TTC549 (cell line): ENCODE measurements around the gene DCAF8.

ENCODE experiments used
- FAIRE-seq: peaks from 2 replicates; lab custom pipeline; 2012; peaks lifted over from hg19 to GRCh38; lab: Jason Lieb, UNC

The DCAF8 gene

GRCh38 chr1:160225345-160225744 lies 37.0 kb downstream of the DCAF8 start:
- FAIRE-seq, result no peak

GRCh38 chr1:160224606-160225005 lies 37.7 kb downstream of the DCAF8 start:
- FAIRE-seq, result no peak

- no peak for FAIRE-seq
Measured at GRCh38 chr1:160222546-160222945, 39.8 kb downstream of the DCAF8 start.

GRCh38 chr1:160221089-160221488 lies 41.3 kb downstream of the DCAF8 start:
- no peak for FAIRE-seq

GRCh38 chr1:160220301-160220700 lies 42.0 kb downstream of the DCAF8 start:
- no peak for FAIRE-seq

- no peak for FAIRE-seq
Measured at GRCh38 chr1:160219062-160219929, 43.1 kb downstream of the DCAF8 start.

GRCh38 chr1:160217481-160218051 lies 44.8 kb downstream of the DCAF8 start:
- no peak for FAIRE-seq

GRCh38 chr1:160216301-160216700 lies 46.0 kb downstream of the DCAF8 start:
- no peak for FAIRE-seq

GRCh38 chr1:160214481-160215140 lies 47.7 kb downstream of the DCAF8 start:
- no peak for FAIRE-seq

GRCh38 chr1:160211046-160211790 lies 51.1 kb downstream of the DCAF8 start:
- FAIRE-seq, result no peak

GRCh38 chr1:160210561-160210960 lies 51.8 kb downstream of the DCAF8 start:
- no peak for FAIRE-seq

- no peak for FAIRE-seq
Measured at GRCh38 chr1:160209321-160210046, 52.9 kb downstream of the DCAF8 start.

- no peak for FAIRE-seq
Measured at GRCh38 chr1:160208557-160209320, 53.6 kb downstream of the DCAF8 start.

- FAIRE-seq, result no peak
Measured at GRCh38 chr1:160207771-160208556, 54.4 kb downstream of the DCAF8 start.

GRCh38 chr1:160207118-160207650 lies 55.2 kb downstream of the DCAF8 start:
- FAIRE-seq, result no peak

- FAIRE-seq, result no peak
Measured at GRCh38 chr1:160206421-160207117, 55.8 kb downstream of the DCAF8 start.

- no peak for FAIRE-seq
Measured at GRCh38 chr1:160206036-160206389, 56.3 kb downstream of the DCAF8 start.

- FAIRE-seq, result no peak
Measured at GRCh38 chr1:160205242-160206035, 56.9 kb downstream of the DCAF8 start, which contains the start of gene PEA15. Gene PEA15 (plus strand): TSS chr1:160205384. CDS start chr1:160211545, 6,161 bp downstream.
